Inflammatory macrophage (primary cell): ENCODE results near the gene HJURP.

Experiments used
- DNase-seq, 2 donors: peaks; one replicate each; pipeline ENCODE4 v3.0.0-alpha.2; 2020 to 2022

HJURP gene

GRCh38 chr2:233791883-233792329, 62.4 kb downstream of the HJURP start:
- DNase-seq, result no peak

GRCh38 chr2:233791151-233791882, 63.0 kb downstream of the HJURP start:
- DNase-seq, result no peak

GRCh38 chr2:233789554-233789953, 64.8 kb downstream of the HJURP start:
- no peak for DNase-seq
